NT2/D1 (cell line): ENCODE measurements around the gene PRR32.

Experiments used
- DNase-seq: peaks from one replicate; pipeline ENCODE4 v3.0.0-alpha.2; 2011; ENCODE audit warnings: low read depth, low spot score
- H3K27me3 ChIP-seq: 2 replicates; pipeline ENCODE4 v1.6.0; 2011; ENCODE audit warnings: mild to moderate bottlenecking; ENCODE audit not compliant: insufficient read length, insufficient read depth
- H3K36me3 ChIP-seq: 2 replicates; pipeline ENCODE4 v1.6.1; 2011; ENCODE audit warnings: mild to moderate bottlenecking, low read length, mixed read lengths; ENCODE audit not compliant: insufficient read depth, insufficient read length
- H3K4me1 ChIP-seq: 2 replicates; pipeline ENCODE4 v1.5.1; 2011; ENCODE audit not compliant: insufficient read depth, insufficient read length
- H3K4me3 ChIP-seq: 2 replicates; pipeline ENCODE4 v1.5.1; 2011; ENCODE audit warnings: low read depth; ENCODE audit not compliant: insufficient read length
- H3K9ac ChIP-seq: 2 replicates; pipeline ENCODE4 v1.6.0; 2011; ENCODE audit warnings: low read depth; ENCODE audit not compliant: insufficient read length
- H3K9me3 ChIP-seq: 2 replicates; pipeline ENCODE4 v1.5.1; 2011; ENCODE audit warnings: mild to moderate bottlenecking, low read length; ENCODE audit not compliant: insufficient read depth
- SUZ12 ChIP-seq: IDR thresholded peaks from 2 replicates; pipeline ENCODE4 v1.6.1; 2011; ENCODE audit not compliant: insufficient read length, insufficient read depth; ENCODE audit errors: extremely low read depth
- YY1 ChIP-seq: IDR thresholded peaks from 2 replicates; pipeline ENCODE4 v1.6.1; 2011; ENCODE audit not compliant: insufficient read length, insufficient read depth
- ZNF274 ChIP-seq: IDR thresholded peaks from 2 replicates; pipeline ENCODE4 v1.6.1; 2011; ENCODE audit warnings: mild to moderate bottlenecking, low read depth, low read length

PRR32 gene

DNA sequence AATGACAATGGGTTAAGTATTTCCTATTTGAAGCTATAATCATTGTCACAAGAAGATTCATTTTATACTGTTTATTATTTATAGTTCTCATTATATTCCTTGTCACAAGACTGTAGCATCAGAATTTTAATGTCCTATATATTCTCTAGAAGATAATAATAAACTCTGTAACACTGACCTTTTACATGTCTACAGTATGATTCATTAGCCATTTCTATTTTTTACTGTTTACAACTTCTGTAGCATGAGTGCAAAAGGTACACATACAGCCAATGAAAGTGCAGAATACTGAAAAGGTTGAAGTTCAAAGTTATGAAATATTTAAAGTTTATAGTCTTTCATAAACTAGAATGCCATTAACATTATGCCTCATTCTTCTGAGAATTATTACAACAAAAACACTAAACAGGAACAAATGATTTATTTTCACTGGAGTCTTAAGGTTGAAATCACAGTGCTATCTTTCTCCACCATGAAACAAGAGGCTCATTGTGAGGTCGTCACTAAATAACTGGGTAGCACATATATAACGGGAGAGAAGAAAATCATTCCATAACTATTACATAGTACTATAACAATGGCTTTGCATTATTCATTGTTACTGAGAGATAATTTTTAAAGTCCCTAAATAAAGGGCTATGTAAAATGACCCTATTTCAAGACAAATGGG is 4.9 kb downstream of the PRR32 start:
- Histone ChIP-seq H3K4me3 (no peak overlapping the region), H3K9ac (no peak overlapping the region), H3K9me3 (no peaks in the 10 kb centered on the region), H3K27me3 (no peaks in the 10 kb centered on the region), H3K4me1 (no peaks in the 10 kb centered on the region), H3K36me3 (no peaks in the 10 kb centered on the region)
- TF ChIP-seq ZNF274, result no peak
- no peak for DNase-seq

GRCh38 chrX:126825566-126826193 is 6.2 kb downstream of the PRR32 start:
- no peak overlapping the region for H3K4me3 ChIP-seq
- no peaks in the 10 kb centered on the region for H3K4me1 ChIP-seq
- no peak overlapping the region for H3K9ac ChIP-seq
- TF ChIP-seq YY1, result no peak
- no peak for TF ChIP-seq ZNF274
- no peak for TF ChIP-seq SUZ12
- DNase-seq, result no peak
- H3K36me3 ChIP-seq, result no peaks in the 10 kb centered on the region
- H3K9me3 ChIP-seq, result no peaks in the 10 kb centered on the region
- H3K27me3 ChIP-seq, result no peaks in the 10 kb centered on the region

DNA sequence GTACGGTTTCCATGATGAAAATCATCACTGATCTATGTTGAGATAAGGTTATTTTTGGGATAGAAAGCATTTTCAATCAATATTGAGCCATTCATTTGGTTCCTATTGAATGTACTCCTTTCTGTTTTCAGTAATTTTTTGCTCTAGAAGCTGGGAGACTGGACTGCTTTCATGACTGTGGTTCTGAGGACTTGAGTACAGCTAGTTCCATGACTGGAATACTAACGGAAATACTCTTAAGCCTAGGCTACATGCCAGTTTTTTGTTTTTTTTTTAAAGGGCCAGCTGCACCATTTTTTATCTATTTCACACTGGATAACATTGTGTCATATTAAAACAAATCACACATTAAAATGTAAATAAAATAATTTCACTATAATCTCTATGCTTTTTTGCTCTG is 16.7 kb downstream of the PRR32 start:
- H3K9me3 ChIP-seq, result no peaks in the 10 kb centered on the region
- H3K36me3 ChIP-seq, result no peaks in the 10 kb centered on the region
- no peak overlapping the region for H3K9ac ChIP-seq
- TF ChIP-seq YY1, result no peak
- no peak for DNase-seq
- no peaks in the 10 kb centered on the region for H3K27me3 ChIP-seq
- no peaks in the 10 kb centered on the region for H3K4me1 ChIP-seq
- H3K4me3 ChIP-seq, result no peak overlapping the region

DNA sequence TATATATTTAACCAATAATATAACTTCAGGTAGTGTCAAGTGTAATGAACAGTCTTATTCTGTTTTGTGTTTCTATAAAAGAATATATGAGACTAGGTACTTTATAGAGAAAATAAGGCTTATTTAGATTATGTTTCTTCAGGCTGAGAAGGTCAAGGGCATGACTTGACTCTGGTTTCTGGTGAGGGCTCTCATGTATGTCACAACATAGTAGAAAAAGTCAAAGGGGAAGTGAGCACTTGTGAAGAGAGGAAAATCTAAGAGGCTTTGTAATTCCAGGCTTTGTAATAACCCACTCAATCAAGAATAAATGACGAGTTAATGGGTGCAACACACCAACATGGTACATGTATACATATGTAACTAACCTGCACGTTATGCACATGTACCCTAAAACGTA is 27.6 kb downstream of the PRR32 start:
- Histone ChIP-seq H3K4me3 (no peak overlapping the region), H3K4me1 (no peaks in the 10 kb centered on the region), H3K36me3 (no peaks in the 10 kb centered on the region), H3K9ac (no peak overlapping the region), H3K9me3 (no peaks in the 10 kb centered on the region), H3K27me3 (no peaks in the 10 kb centered on the region)
- DNase-seq, result no peak
- TF ChIP-seq ZNF274 (no peak), SUZ12 (no peak), YY1 (no peak)

- no peaks in the 10 kb centered on the region for H3K9me3 ChIP-seq
- H3K4me3 ChIP-seq, result no peak overlapping the region
- H3K27me3 ChIP-seq, result no peaks in the 10 kb centered on the region
- TF ChIP-seq ZNF274, result no peak
- no peak for TF ChIP-seq YY1
- TF ChIP-seq SUZ12, result no peak
- no peaks in the 10 kb centered on the region for H3K4me1 ChIP-seq
- no peaks in the 10 kb centered on the region for H3K36me3 ChIP-seq
- no peak for DNase-seq
- no peak overlapping the region for H3K9ac ChIP-seq
These were observed 36.5 kb downstream of the PRR32 start for GRCh38 chrX:126855839-126856524.
